SU-DHL-6 (cell line): Measurements from ENCODE around the gene SOX5.

Experiments used
- CTCF ChIP-seq: fragments of 200-600 bp; sonication (generic); IDR thresholded peaks from one replicate; pipeline ENCODE4 v1.5.1; 2017; ENCODE audit warnings: antibody characterized with exemption, mild to moderate bottlenecking, low read length, moderate library complexity; ENCODE audit not compliant: insufficient read depth, poor library complexity, severe bottlenecking
- EZH2phosphoT487 ChIP-seq: fragments of 200-600 bp; sonication (generic), shearing (Covaris generic); conservative IDR thresholded peaks from 2 replicates; pipeline ENCODE4 v1.6.1; 2018; ENCODE audit warnings: mild to moderate bottlenecking, antibody characterized with exemption, low read length, moderate library complexity, mixed read lengths

GRCh38 chr12:23831739-23832138, 117.7 kb downstream of the SOX5 start:
- TF ChIP-seq CTCF = no peak
- TF ChIP-seq EZH2phosphoT487 = no peak
